Measurements from ENCODE around the gene DNASE2. TPM values are rescaled to one million over a fixed set of nuclear protein-coding genes. Genes with fewer than 3 reads are reported as not detected.
"Not testable (repeated sequence)": the region's sequence is repeated elsewhere in the genome, so short reads cannot be mapped to it uniquely, and the experiment has no call there.

The DNASE2 gene, protein sequence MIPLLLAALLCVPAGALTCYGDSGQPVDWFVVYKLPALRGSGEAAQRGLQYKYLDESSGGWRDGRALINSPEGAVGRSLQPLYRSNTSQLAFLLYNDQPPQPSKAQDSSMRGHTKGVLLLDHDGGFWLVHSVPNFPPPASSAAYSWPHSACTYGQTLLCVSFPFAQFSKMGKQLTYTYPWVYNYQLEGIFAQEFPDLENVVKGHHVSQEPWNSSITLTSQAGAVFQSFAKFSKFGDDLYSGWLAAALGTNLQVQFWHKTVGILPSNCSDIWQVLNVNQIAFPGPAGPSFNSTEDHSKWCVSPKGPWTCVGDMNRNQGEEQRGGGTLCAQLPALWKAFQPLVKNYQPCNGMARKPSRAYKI
- 16.4 and 16.8 TPM in 2 replicates for total RNA-seq (2014; rRNA removed; shearing (Covaris generic))

DNA sequence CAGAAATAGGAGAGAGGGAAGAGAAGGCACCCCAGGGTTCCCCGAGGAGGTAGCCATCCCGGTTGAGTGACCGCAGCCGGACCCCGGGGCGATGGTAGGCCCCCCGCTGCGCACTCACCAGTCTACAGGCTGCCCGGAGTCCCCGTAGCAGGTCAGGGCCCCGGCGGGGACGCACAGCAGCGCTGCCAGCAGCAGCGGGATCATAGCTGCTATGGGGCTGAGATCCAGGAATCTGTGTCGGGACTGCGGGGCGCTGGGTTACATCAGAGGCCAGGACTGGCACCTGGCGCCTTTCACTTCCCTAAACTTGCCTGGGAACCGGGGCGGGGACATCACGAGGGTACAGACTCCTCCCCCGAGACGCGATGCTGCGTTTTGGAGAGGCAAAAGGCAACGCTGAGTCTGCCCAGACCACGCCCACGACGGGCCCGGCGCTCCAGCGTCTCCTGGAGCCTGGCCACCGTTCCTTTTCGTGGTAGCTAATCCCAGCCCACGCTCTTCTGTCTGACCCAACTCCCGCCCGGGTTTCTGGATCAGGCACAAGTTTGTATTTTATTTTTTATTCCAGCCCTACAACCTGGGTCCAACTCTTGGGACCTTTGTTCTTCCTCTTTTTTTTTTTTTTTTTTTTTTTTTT lies at the start of gene DNASE2:
TSS of gene DNASE2 (minus strand) at position 278 of the 637 bp plus-strand sequence. CDS start at position 204, 74 bp downstream.
- Histone ChIP-seq H3K9me3 (replicated peaks) (no peaks in the 10 kb centered on the region), H3K36me3 (0 out of 2 replicates have a peak, but pooled peaks cover 2% of the 10 kb centered on the region), H3K4me3 (peak within 1 kb of the TSS; percentile 63), H3K27me3 (no peaks in the 10 kb centered on the region), H3K4me1 (no peaks in the 10 kb centered on the region), H3K27ac (peak within 1 kb of the TSS; percentile 49)
- DNase-seq, result peak; percentile 99 to 100

DNA sequence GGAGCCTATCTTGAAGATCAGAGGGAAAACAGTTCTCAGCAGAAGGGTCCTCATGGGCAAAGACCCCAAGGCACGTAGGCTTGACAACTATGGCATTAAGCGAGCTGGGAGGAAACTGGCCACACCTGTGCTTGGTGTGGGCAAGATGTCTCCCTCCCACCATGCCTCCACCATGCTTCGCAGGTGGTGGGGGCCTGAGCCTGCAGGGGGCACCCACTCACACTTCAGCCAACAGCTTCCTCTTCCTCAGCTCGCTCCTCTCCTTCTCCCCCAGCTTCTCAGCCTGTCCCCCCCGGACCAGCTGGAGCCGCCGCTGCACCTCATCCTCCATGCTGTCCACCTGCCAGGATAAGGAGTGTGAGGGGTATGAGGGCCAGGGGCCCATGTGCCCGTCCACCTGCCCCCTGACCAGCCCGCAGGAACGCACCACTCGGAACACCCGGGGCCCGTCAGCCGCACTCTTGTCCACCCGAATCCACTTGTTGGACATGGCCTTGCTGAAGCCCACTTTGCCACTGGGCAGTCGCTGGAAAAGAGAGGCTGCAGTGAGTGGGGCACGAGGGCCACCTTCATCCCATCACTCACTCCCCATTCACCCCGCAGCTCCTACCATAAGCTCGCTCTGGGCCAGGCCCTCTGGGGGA lies 48.9 kb upstream of the DNASE2 start:
- DNase-seq, result no peak
- no peaks in the 10 kb centered on the region for H3K27me3 ChIP-seq
- peaks cover 52% of the 10 kb centered on the region for H3K36me3 ChIP-seq
- no peak overlapping the region for H3K4me3 ChIP-seq
- peaks cover 8% of the 10 kb centered on the region; the same call in 1 of the 2 replicates for H3K4me1 ChIP-seq
- H3K9me3 ChIP-seq (replicated peaks), result no peaks in the 10 kb centered on the region
- no peak overlapping the region for H3K27ac ChIP-seq

DNA sequence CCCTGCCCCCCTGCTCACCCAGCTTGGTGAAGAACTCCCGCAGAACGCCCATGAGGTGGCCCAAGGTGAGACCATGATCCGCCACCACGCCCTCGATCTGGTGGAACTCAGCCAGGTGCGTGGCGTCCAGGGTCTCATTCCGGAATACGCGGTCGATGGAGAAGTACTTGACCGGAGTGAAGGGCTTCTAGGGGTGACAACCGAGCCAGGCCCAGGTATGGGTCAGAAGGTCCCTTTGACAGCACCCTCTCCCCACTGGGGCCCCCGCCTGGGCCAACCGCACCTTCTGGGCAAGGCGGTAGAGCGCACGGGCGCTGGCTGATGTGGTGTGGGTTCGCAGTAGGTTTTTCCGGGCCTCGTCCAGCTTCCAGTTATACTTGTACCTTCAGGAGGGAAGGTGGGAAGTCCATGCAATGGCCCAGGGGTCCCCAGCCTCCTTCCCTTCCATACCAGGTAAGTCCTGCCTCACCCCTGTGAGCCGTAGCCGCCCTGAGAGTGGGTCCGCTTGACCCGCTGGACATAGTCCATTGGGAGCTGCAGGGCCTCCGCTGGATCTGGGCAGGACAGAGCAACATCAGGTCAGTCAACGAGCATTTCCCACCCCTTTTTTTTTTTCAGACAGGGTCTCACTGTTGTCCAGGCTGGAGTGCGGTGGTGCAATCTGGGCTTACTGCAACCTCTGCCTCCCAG lies 43.5 kb upstream of the DNASE2 start:
- Histone ChIP-seq H3K36me3 (peaks cover 68% of the 10 kb centered on the region), H3K4me1 (no peaks in the 10 kb centered on the region), H3K4me3 (no peak overlapping the region), H3K27ac (no peak overlapping the region), H3K27me3 (no peaks in the 10 kb centered on the region), H3K9me3 (replicated peaks) (no peaks in the 10 kb centered on the region)
- DNase-seq, result no peak

DNA sequence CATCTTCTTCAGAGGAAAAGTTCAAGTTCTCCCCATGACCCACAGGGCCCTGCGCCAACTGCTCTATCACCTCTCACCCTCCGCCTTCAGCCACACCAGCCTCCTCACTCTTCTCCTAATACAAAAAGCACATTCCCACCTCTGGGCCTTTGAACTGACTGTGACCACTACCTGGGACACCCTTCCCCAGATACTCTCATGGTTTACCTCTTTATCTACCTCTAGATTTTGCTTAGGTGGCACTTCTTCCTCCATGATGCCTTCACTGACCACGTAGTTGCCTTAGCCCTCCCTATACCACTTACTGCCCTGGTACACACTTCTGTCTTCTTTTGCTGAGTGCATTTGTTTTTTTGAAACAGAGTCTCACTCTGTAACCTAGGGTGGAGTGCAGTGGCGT lies 41.7 kb upstream of the DNASE2 start:
- H3K4me1 ChIP-seq, result no peaks in the 10 kb centered on the region
- H3K27ac ChIP-seq, result no peak overlapping the region
- no peak for DNase-seq
- no peak overlapping the region for H3K4me3 ChIP-seq
- H3K27me3 ChIP-seq, result no peaks in the 10 kb centered on the region
- H3K36me3 ChIP-seq, result peaks cover 52% of the 10 kb centered on the region
- no peaks in the 10 kb centered on the region for H3K9me3 ChIP-seq (replicated peaks)

DNA sequence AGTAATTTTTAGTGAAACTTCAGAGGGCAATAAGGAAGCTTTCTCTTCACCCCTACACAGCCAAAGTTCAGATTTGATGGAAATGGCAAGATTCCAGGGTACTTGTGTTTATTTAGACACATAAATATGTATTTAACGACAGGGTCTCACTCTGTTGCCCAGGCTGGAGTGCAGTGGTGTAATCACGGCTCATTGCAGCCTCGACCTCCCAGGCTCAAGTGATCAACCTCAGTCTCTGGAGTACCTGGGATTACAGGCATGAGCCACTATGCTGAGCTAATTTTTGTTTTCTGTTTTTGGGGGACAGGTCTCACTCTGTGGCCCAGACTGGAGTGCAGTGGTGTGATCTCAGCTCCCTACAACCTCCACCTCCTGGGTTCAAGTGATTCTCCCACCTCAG lies 39.8 kb upstream of the DNASE2 start:
- no peak for DNase-seq
- H3K9me3 ChIP-seq (replicated peaks), result no peaks in the 10 kb centered on the region

DNA sequence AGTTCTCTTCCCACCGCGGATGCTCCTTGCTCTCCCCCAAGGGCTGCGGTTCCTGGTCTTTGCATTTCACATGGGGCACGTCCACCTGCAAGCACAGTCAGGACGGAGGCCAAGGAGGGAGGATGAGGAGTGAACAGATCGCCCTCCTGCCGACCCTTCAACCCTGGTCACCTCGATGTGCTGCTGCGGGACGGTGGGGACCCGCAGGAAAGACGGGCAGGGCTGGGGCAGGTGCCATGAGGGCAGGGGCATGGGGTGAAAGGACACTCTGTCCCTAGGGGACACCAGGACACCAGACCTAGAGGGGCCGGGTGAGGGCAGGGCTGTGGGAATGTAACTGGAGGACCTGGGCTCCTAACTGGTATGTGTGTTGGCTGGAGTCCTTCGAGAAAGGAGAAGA lies 37.0 kb upstream of the DNASE2 start:
- Histone ChIP-seq H3K9me3 (replicated peaks) (no peaks in the 10 kb centered on the region), H3K27ac (no peak overlapping the region)
- DNase-seq, result no peak

More for the DNA sequence above, 39.8 kb upstream of the DNASE2 start:
- Histone ChIP-seq H3K27me3 (no peaks in the 10 kb centered on the region), H3K27ac (no peak overlapping the region), H3K36me3 (peaks cover 38% of the 10 kb centered on the region), H3K4me1 (no peaks in the 10 kb centered on the region), H3K4me3 (no peak overlapping the region)

DNA sequence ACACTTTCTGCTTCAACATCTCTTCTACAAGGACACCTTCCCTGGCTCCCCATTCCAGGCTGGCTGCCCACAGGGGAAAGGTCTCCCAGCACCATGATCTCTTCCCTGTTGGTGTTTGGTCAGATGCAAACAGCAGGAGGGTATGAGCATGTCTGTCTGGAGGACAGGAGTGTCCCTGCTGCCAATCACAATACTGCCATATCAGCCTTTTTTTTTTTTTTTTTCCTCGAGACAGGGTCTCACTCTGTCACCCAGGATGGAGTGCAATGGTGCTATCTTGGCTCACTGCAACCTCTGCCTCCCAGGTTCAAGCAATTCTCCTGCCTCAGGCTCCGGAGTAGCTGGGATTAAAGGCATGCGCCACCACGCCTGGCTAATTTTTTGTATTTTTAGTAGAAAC lies 34.6 kb upstream of the DNASE2 start:
- not testable (repeated sequence) for H3K27ac ChIP-seq; H3K27me3 ChIP-seq; DNase-seq; H3K36me3 ChIP-seq; H3K9me3 ChIP-seq (replicated peaks); H3K4me3 ChIP-seq
- peaks cover 17% of the 10 kb centered on the region; the same call in 1 of the 2 replicates for H3K4me1 ChIP-seq

More for the DNA sequence above, 37.0 kb upstream of the DNASE2 start:
- H3K36me3 ChIP-seq, result peaks cover 10% of the 10 kb centered on the region
- no peak overlapping the region for H3K4me3 ChIP-seq
- H3K27me3 ChIP-seq, result no peaks in the 10 kb centered on the region
- peaks cover 10% of the 10 kb centered on the region; the same call in 1 of the 2 replicates for H3K4me1 ChIP-seq

DNA sequence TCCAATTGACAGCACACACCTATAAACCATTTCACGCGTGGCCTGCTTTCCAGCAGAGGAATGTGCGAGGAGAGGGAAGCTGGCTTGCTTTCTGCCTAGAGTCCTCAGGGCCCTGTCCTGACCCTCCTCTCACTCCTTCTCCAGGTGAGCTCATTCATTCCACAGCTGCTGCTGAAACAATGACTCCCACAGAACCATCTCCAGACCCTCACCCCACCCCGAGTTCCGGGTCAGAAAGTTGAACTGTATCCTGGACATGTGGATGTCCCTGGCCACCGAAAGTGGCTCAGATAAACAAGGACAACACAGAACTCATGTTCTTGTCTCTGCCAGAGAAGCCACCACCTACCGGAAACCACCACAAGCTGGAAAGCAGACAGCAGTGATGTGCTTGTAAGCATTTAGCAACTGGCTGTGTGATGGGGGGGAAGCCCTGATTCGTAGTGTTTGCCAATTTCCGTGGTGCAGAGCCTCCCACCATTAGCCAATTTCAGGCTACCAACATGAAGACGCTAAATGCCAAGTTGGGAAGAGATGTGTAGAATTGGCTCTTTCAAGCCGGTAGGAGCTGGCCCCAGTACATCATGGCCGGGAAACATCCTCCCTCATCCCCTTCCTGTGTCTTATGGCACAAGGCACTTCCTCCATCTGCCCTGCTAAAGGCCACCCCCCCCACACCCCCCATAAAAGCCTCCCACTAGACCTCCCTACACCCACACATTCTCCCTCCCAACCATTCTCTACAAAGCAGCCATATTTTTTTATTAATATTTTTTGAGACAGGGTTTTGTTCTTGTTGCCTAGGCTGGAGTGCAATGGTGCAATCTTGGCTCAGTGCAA lies 32.8 kb upstream of the DNASE2 start:
- Histone ChIP-seq H3K4me3 (no peak overlapping the region), H3K36me3 (no peaks in the 10 kb centered on the region), H3K9me3 (replicated peaks) (no peaks in the 10 kb centered on the region), H3K27ac (no peak overlapping the region; the same call in 1 of the 2 replicates), H3K27me3 (no peaks in the 10 kb centered on the region), H3K4me1 (peaks cover 17% of the 10 kb centered on the region; the same call in 1 of the 2 replicates)
- peak in 1 of 2 experiments; percentile 49 for DNase-seq

DNA sequence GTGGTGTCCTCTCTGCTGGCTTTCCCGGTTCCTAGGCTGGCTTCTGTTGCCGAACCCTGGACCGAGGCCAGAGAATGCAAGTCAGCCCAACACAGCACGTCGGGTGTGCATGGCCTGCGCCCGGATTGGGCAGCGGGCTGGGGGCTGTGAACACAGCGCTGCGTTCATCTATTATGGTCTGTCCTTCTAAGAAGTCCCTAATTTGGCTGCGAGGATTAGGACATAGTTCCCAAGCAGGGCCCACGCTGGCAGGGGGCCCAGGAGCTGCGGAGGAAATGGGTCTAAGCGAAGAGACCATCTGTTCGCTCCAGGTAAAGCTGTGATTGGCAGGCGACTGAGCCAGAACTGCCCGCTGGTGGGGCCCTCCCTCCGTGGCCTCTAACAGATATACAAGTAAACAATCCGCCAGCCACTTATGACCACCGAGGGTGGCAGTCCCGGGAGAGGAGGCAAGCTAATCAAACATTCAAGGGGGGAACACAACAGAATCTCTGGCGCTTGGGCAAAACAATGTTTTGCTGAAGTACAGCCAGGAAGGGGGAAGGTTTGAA lies 31.8 kb upstream of the DNASE2 start:
- DNase-seq, result peak; percentile 89 to 92
- H3K27ac ChIP-seq, result peak overlapping the region; percentile 76

DNA sequence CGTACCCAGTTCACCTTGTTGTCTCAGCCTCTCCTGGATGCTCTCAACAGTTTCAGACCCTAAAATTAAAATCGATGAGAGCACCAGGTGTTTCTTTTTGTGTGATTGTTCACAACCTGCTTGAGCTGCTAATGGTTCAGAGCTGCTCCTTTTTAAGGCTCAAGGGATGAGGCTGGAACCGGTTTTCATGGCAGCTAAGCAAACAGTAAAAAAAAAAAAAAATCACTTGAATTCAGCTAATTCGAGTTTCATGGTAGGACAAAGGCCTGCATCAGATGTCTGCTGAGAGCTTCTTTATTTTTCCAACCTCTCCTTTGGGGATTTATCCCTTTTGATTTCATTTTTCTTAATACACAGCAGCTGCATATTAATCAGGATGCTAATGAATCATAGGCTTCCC lies 31.3 kb upstream of the DNASE2 start:
- Histone ChIP-seq H3K27ac (peak overlapping the region; percentile 76), H3K27me3 (no peaks in the 10 kb centered on the region), H3K9me3 (replicated peaks) (no peaks in the 10 kb centered on the region), H3K4me1 (peaks cover 17% of the 10 kb centered on the region; the same call in 1 of the 2 replicates), H3K36me3 (no peaks in the 10 kb centered on the region), H3K4me3 (peak overlapping the region; percentile 41)
- DNase-seq, result no peak

More for the DNA sequence above, 31.8 kb upstream of the DNASE2 start:
- Histone ChIP-seq H3K4me3 (peak overlapping the region; percentile 41), H3K4me1 (peaks cover 17% of the 10 kb centered on the region; the same call in 1 of the 2 replicates), H3K36me3 (no peaks in the 10 kb centered on the region), H3K27me3 (no peaks in the 10 kb centered on the region), H3K9me3 (replicated peaks) (no peaks in the 10 kb centered on the region)

DNA sequence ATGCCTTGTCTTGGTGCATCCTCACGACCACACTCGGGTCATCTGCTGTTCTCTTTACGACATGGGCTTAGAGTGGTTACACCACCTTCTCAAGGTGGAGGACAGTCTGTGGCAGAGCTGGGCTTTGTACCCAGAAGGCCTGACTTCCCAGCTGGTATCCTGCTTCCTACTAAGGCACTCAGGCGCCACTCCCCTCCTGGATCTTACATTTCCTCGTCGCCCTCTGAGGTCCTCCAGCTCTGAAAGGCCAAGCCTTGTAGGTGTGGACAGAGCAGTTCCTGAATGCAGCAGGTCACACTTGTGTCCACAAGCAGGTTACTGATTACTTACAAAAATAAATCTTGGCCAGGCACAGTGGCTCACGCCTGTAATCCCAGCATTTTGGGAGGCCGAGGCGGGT lies 25.9 kb upstream of the DNASE2 start:
- no peak overlapping the region for H3K27ac ChIP-seq
- no peaks in the 10 kb centered on the region for H3K9me3 ChIP-seq (replicated peaks)
- DNase-seq, result no peak
- no peaks in the 10 kb centered on the region for H3K36me3 ChIP-seq
- H3K27me3 ChIP-seq, result no peaks in the 10 kb centered on the region
- H3K4me3 ChIP-seq, result no peak overlapping the region
- H3K4me1 ChIP-seq, result peaks cover 4% of the 10 kb centered on the region; the same call in 1 of the 2 replicates

DNA sequence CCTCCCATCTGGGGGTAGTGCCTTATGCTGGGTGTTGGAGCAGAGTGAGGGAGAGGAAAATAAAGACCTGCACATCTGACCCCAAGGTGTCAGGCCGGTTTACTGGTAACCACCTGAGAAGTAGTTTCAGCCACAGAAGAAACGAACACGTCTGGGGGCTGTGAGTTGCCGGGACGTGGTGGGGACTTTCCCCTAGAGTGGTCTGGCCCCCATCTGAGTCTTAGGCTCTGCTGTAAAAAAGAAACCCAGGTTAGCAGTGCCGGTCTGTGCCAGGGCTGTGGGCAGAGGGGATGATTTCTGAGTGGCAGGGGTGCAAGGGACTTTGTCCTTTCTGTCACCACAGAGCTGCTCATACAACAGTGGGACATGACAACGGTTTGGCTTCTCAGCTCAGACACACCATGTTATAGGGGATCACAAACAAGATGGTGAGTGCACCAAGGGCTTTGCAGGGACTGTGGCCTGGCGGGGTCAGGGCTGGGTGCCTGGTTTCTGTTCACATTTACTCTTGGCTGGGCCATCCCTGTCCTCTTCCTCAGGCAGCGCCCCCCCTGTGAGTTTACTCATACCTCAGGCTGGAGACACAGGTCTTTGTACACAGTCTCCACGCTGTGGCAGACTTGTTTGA lies 18.8 kb upstream of the DNASE2 start:
- no peak for DNase-seq
- Histone ChIP-seq H3K4me1 (no peaks in the 10 kb centered on the region), H3K27ac (no peak overlapping the region), H3K27me3 (no peaks in the 10 kb centered on the region), H3K36me3 (peaks cover 2% of the 10 kb centered on the region; the same call in 1 of the 2 replicates), H3K9me3 (replicated peaks) (no peaks in the 10 kb centered on the region), H3K4me3 (no peak overlapping the region)

DNA sequence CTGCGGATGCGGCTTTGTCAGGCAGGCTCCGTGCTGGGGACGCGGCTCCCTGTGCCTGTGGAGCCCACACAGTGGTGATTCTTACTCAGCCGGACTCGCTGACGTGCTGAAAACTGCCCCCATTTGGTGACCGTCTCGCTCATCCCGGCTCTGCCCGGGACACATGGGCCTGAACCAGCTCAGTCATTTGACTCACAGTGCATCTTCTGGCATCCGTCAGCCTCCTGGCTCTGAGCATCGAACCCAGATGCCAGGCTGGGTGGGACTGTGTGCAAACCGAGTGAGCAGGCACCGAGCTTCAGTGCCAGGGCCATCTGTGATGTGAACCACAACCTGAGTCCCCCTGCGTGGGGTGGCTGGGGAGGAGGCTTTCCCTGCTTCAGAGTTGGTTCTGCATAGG lies 15.2 kb upstream of the DNASE2 start:
- Histone ChIP-seq H3K36me3 (peaks cover 2% of the 10 kb centered on the region; the same call in 1 of the 2 replicates), H3K4me1 (no peaks in the 10 kb centered on the region), H3K9me3 (replicated peaks) (no peaks in the 10 kb centered on the region), H3K4me3 (no peak overlapping the region), H3K27ac (no peak overlapping the region), H3K27me3 (no peaks in the 10 kb centered on the region)
- DNase-seq, result no peak
